H9 (cell line): ENCODE results near the gene SRCAP. TPM values are rescaled to one million over a fixed set of nuclear protein-coding genes. Genes with fewer than 3 reads are reported as not detected.

Source experiments
- DNase-seq: peaks from one replicate; pipeline ENCODE4 v3.0.0-alpha.2; 2017
- H2AFZ ChIP-seq: one replicate; pipeline ENCODE4 v1.6.1; 2013; ENCODE audit warnings: mild to moderate bottlenecking, low read length, control low read depth, moderate library complexity
- H2AK5ac ChIP-seq: 2 replicates; pipeline ENCODE4 v1.6.1; 2013; ENCODE audit warnings: low read length, control low read depth, mixed read lengths; ENCODE audit not compliant: insufficient read length
- H2BK120ac ChIP-seq: one replicate; pipeline ENCODE4 v1.6.1; 2013; ENCODE audit warnings: low read depth, mild to moderate bottlenecking, low read length, control low read depth, inconsistent platforms; ENCODE audit not compliant: poor library complexity, severe bottlenecking
- H2BK12ac ChIP-seq: 2 replicates; pipeline ENCODE4 v1.6.1; 2013; ENCODE audit warnings: low read length, control low read depth, mixed read lengths, low read depth; ENCODE audit not compliant: insufficient read length
- H2BK15ac ChIP-seq: 2 replicates; pipeline ENCODE4 v1.6.1; 2013; ENCODE audit warnings: low read depth, low read length, control low read depth
- H2BK20ac ChIP-seq: one replicate; pipeline ENCODE4 v1.6.1; 2013; ENCODE audit warnings: low read depth, mild to moderate bottlenecking, low read length, control low read depth, inconsistent platforms; ENCODE audit not compliant: poor library complexity, severe bottlenecking
- H2BK5ac ChIP-seq: 2 replicates; pipeline ENCODE4 v1.6.1; 2013; ENCODE audit warnings: low read length, control low read depth, mixed read lengths; ENCODE audit not compliant: insufficient read length
- H3K14ac ChIP-seq: 2 replicates; pipeline ENCODE4 v1.6.1; 2013; ENCODE audit warnings: low read length, control low read depth; ENCODE audit not compliant: insufficient read depth
- H3K18ac ChIP-seq: 2 replicates; pipeline ENCODE4 v1.6.1; 2013; ENCODE audit warnings: low read depth, mild to moderate bottlenecking, mixed read lengths, low read length, control low read depth; ENCODE audit not compliant: insufficient read length
- H3K23ac ChIP-seq: 2 replicates; pipeline ENCODE4 v1.6.1; 2013; ENCODE audit warnings: low read length, control low read depth, mixed read lengths, low read depth; ENCODE audit not compliant: insufficient read length
- H3K23me2 ChIP-seq: 2 replicates; pipeline ENCODE4 v1.6.1; 2013; ENCODE audit warnings: low read depth, mild to moderate bottlenecking, mixed read lengths, low read length, control low read depth; ENCODE audit not compliant: insufficient read length, poor library complexity, severe bottlenecking
- H3K27ac ChIP-seq: 2 replicates; pipeline ENCODE4 v1.5.1; 2013; ENCODE audit warnings: low read length, control low read depth, mixed read lengths, low read depth; ENCODE audit not compliant: insufficient read length
- H3K27me3 ChIP-seq: 2 replicates; pipeline ENCODE4 v1.6.1; 2013; ENCODE audit warnings: low read length, control low read depth, inconsistent platforms; ENCODE audit not compliant: insufficient read depth
- H3K4ac ChIP-seq: 2 replicates; pipeline ENCODE4 v1.6.1; 2013; ENCODE audit warnings: low read depth, mild to moderate bottlenecking, control low read depth, inconsistent platforms, low read length, moderate library complexity
- H3K4me1 ChIP-seq: 2 replicates; pipeline ENCODE4 v1.6.1; 2013; ENCODE audit warnings: low read length, control low read depth, inconsistent platforms; ENCODE audit not compliant: insufficient read depth
- H3K4me2 ChIP-seq: 2 replicates; pipeline ENCODE4 v1.6.1; 2013; ENCODE audit warnings: low read length, control low read depth, mixed read lengths; ENCODE audit not compliant: insufficient read length, insufficient read depth
- H3K56ac ChIP-seq: 2 replicates; pipeline ENCODE4 v1.6.1; 2013; ENCODE audit warnings: low read depth, mild to moderate bottlenecking, mixed read lengths, low read length, control low read depth; ENCODE audit not compliant: insufficient read length
- H3K79me1 ChIP-seq: 2 replicates; pipeline ENCODE4 v1.6.1; 2013; ENCODE audit warnings: low read depth, mild to moderate bottlenecking, moderate library complexity, low read length, control low read depth, inconsistent platforms; ENCODE audit not compliant: insufficient read depth, poor library complexity, severe bottlenecking
- H3K79me2 ChIP-seq: 2 replicates; pipeline ENCODE4 v1.6.1; 2013; ENCODE audit warnings: low read length, control low read depth, inconsistent platforms; ENCODE audit not compliant: insufficient read depth
- H3K9ac ChIP-seq: 2 replicates; pipeline ENCODE4 v1.6.1; 2013; ENCODE audit warnings: low read length, control low read depth, mixed read lengths; ENCODE audit not compliant: insufficient read length; ENCODE audit errors: extremely low read depth
- H3K9me3 ChIP-seq: one replicate; pipeline ENCODE4 v1.6.1; 2013; ENCODE audit warnings: low read depth, low read length, inconsistent platforms; ENCODE audit not compliant: control insufficient read depth
- H3T11ph ChIP-seq: one replicate; pipeline ENCODE4 v1.6.1; 2013; ENCODE audit warnings: mild to moderate bottlenecking, low read length, control low read depth, inconsistent platforms
- H4K20me1 ChIP-seq: one replicate; pipeline ENCODE4 v1.6.1; 2013; ENCODE audit not compliant: control insufficient read depth, insufficient read length, insufficient read depth
- H4K5ac ChIP-seq: 2 replicates; pipeline ENCODE4 v1.6.1; 2013; ENCODE audit warnings: low read depth, mild to moderate bottlenecking, mixed read lengths, low read length, control low read depth; ENCODE audit not compliant: insufficient read length
- H4K8ac ChIP-seq: replicated peaks from 2 replicates; pipeline ENCODE4 v1.6.1; 2013; ENCODE audit warnings: low read length, control low read depth, mixed read lengths, low read depth; ENCODE audit not compliant: insufficient read length
- H4K91ac ChIP-seq: 2 replicates; pipeline ENCODE4 v1.6.1; 2013; ENCODE audit warnings: low read depth, mild to moderate bottlenecking, moderate library complexity, mixed read lengths, low read length, control low read depth; ENCODE audit not compliant: insufficient read length
- H3K27ac Mint-ChIP-seq, 3 experiments: 2 replicates in 2 of 3; 3 replicates in 1 of 3; pipeline ENCODE4 v1.8.0; 2020 to 2021; ENCODE audit warnings: mixed read lengths in 3 of 3, mild to moderate bottlenecking in 1 of 3, moderate library complexity in 1 of 3
- H3K27me3 Mint-ChIP-seq: 2 replicates; pipeline ENCODE4 v1.8.0; 2021; ENCODE audit warnings: low read depth, mild to moderate bottlenecking, moderate library complexity, mixed read lengths
- H3K36me3 Mint-ChIP-seq, 3 experiments: 2 replicates in 2 of 3; 3 replicates in 1 of 3; pipeline ENCODE4 v1.8.0; 2020 to 2021; ENCODE audit warnings: low read depth in 3 of 3, mixed read lengths in 3 of 3; ENCODE audit not compliant: insufficient read depth in 1 of 3
- H3K4me1 Mint-ChIP-seq, 2 experiments: 2 replicates each; pipeline ENCODE4 v1.8.0; 2020; ENCODE audit warnings: mixed read lengths in 2 of 2
- H3K4me3 Mint-ChIP-seq, 2 experiments: 2 replicates in 1 of 2; 3 replicates in 1 of 2; pipeline ENCODE4 v1.8.0; 2020 to 2021; ENCODE audit warnings: mild to moderate bottlenecking in 2 of 2, mixed read lengths in 2 of 2, moderate library complexity in 1 of 2
- H3K9me3 Mint-ChIP-seq, 2 experiments: 2 replicates in 1 of 2; 3 replicates in 1 of 2; pipeline ENCODE4 v1.8.0; 2020; ENCODE audit warnings: mild to moderate bottlenecking in 2 of 2, mixed read lengths in 2 of 2, moderate library complexity in 1 of 2
- CTCF ChIP-seq: fragments of 200-600 bp; sonication (generic); conservative IDR thresholded peaks from 3 replicates; pipeline ENCODE4 v1.8.0; 2021; ENCODE audit warnings: antibody characterized with exemption, mild to moderate bottlenecking
- WGBS: extraction: QIAGEN DNeasy Blood & Tissue Kit; methylation state at CpG from one replicate; pipeline ENCODE4 v1.1.7; 2013; ENCODE audit warnings: missing lambda C conversion rate, low lambda C conversion rate, mixed read lengths; ENCODE audit not compliant: insufficient read length; ENCODE audit errors: extremely low coverage; 5-methylcytosine and 5-hydroxymethylcytosine counted together
- total RNA-seq: library from RNA; stranded (reverse); gene quantifications from 2 replicates; pipeline ENCODE4 v1.2.1, GENCODE V29; 2021

The SRCAP gene
- total RNA-seq, 1 experiment from 2014 or later: 63.1 TPM

GRCh38 chr16:30698139-30698815, 694 bp upstream of the SRCAP start:
- Mint-ChIP-seq H3K9me3 (no peaks in the 10 kb centered on the region), H3K27ac (peak overlapping the region; percentile 100), H3K36me3 (peaks cover 11 to 32% (median 27%) of the 10 kb centered on the region in 3 experiments), H3K27me3 (peaks cover 46% of the 10 kb centered on the region), H3K4me1 (peaks cover 16 to 25% of the 10 kb centered on the region in 2 experiments), H3K4me3 (peak overlapping the region; percentile 91 to 97)
- TF ChIP-seq CTCF: no peak
- H2BK12ac ChIP-seq: no peak overlapping the region
- no peak overlapping the region for H3K56ac ChIP-seq
- H2BK120ac ChIP-seq: no peak overlapping the region
- H3K4me1 ChIP-seq: peaks cover 3% of the 10 kb centered on the region; the same call in 1 of the 2 replicates
- H3K27ac ChIP-seq: peak overlapping the region; percentile 88
- peaks cover 2% of the 10 kb centered on the region for H4K20me1 ChIP-seq
- H4K8ac ChIP-seq: no peak overlapping the region
- DNase-seq: peak; percentile 99
- H3T11ph ChIP-seq: no peak overlapping the region
- H3K4me2 ChIP-seq: peak overlapping the region; percentile 95
- H3K23me2 ChIP-seq: peaks cover 9% of the 10 kb centered on the region
- H2BK20ac ChIP-seq: no peak overlapping the region
- H3K27me3 ChIP-seq: peaks cover 17% of the 10 kb centered on the region; the same call in 1 of the 2 replicates
- H3K9ac ChIP-seq: peak overlapping the region; percentile 97
- no peak overlapping the region for H2BK15ac ChIP-seq
- peaks cover 7% of the 10 kb centered on the region for H3K79me1 ChIP-seq
- no peak overlapping the region for H2AK5ac ChIP-seq
- H3K9me3 ChIP-seq: no peaks in the 10 kb centered on the region
- H3K23ac ChIP-seq: no peak overlapping the region
- H3K18ac ChIP-seq: peak overlapping the region; percentile 99
- no peak overlapping the region for H2AFZ ChIP-seq
- H4K5ac ChIP-seq: peak overlapping the region; percentile 88
- no CpG with 5 or more reads among the region's 76 CpGs for WGBS
- H3K14ac ChIP-seq: peak overlapping the region; percentile 98
- H3K79me2 ChIP-seq: peaks cover 9% of the 10 kb centered on the region; the same call in 1 of the 2 replicates
- H2BK5ac ChIP-seq: peak overlapping the region; percentile 82
- H4K91ac ChIP-seq: no peak overlapping the region
- H3K4ac ChIP-seq: no peak overlapping the region; the same call in 1 of the 2 replicates
